WTC11 (cell line): ENCODE data around the gene CYYR1.

Experiments used
- CREB1 ChIP-seq: sonication (generic); formaldehyde crosslinking; IDR thresholded peaks from 2 replicates; pipeline ENCODE4 v1.8.0; 2023; ENCODE audit warnings: mild to moderate bottlenecking, missing genetic modification reagents
- FOXJ3 ChIP-seq: sonication (generic); formaldehyde crosslinking; IDR thresholded peaks from 2 replicates; pipeline ENCODE4 v1.9.0; 2021; ENCODE audit warnings: missing genetic modification reagents, mild to moderate bottlenecking, borderline replicate concordance
- TF ChIP-seq, protein P1 (sequence below): sonication (generic); formaldehyde crosslinking; IDR thresholded peaks from 2 replicates; pipeline ENCODE4 v1.8.1; 2023; ENCODE audit warnings: mild to moderate bottlenecking, missing genetic modification reagents

DNA sequence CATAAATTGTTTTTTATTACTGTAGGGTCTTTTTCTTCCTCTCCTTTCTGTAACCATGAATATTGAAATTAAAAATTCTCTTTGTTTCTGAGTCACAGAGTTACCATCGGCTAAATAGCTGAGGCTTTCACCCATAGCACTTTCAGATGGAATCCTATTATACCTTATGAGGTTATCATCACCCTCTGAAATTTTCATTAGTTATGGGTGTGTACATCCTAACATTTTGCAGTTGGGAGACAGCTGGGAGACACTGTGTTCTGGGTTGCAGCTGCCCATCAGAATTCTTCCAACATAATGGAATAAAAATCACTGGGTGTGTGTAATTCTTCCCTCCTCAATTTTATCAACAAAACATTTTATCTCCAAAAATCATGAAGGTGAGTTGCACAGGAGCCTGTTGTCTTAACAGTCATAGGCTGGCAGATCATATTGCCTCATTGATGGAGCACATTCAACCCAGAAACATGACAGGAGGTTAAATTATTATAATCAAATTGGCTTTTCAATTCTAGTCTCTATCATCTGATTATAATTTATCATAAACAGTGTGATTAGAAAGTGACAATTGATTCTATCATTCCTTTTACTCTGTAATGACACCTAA is 17.4 kb downstream of the CYYR1 start:
- no peak for TF ChIP-seq CREB1 (CRISPR knock-in tag)
- TF ChIP-seq, protein P1, sequence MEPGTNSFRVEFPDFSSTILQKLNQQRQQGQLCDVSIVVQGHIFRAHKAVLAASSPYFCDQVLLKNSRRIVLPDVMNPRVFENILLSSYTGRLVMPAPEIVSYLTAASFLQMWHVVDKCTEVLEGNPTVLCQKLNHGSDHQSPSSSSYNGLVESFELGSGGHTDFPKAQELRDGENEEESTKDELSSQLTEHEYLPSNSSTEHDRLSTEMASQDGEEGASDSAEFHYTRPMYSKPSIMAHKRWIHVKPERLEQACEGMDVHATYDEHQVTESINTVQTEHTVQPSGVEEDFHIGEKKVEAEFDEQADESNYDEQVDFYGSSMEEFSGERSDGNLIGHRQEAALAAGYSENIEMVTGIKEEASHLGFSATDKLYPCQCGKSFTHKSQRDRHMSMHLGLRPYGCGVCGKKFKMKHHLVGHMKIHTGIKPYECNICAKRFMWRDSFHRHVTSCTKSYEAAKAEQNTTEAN (CRISPR knock-in tag), result no peak
- TF ChIP-seq FOXJ3 (CRISPR knock-in tag), result no peak
